Measurements from ENCODE around the gene U2AF2. TPM values are rescaled to one million over a fixed set of nuclear protein-coding genes. Genes with fewer than 3 reads are reported as not detected.

The U2AF2 gene
- total and polyA plus RNA-seq, 9 of the 15 experiments (the other 6 are each of a cell fraction or from before 2014, with no cell fraction given): 3.0 to 331 (median 157) TPM

GRCh38 chr19:55624109-55625003 lies 30.5 kb upstream of the U2AF2 start, which contains the start of gene ZNF784 (continued):
- TF ChIP-seq RB1 (IDR thresholded peaks at IDR 0.05; ENCODE audit: low read depth) (peak; percentile 44; the same call in 1 of the 2 replicates), NELFE (IDR thresholded peaks at IDR 0.05; ENCODE audit: insufficient read depth, insufficient read length) (no peak), KAT7 (CRISPR knock-in tag; IDR thresholded peaks at IDR 0.05; ENCODE audit: borderline replicate concordance) (0 out of 2 replicates have a peak, but pooled peaks have one; percentile 71), STAG1 (CRISPR knock-in tag; IDR thresholded peaks at IDR 0.05; ENCODE audit: borderline replicate concordance) (no peak), JUN (IDR thresholded peaks at IDR 0.05; ENCODE audit: borderline replicate concordance, low read depth, low read length) (peak; percentile 10; the same call in 1 of the 2 replicates), JUN (CRISPR knock-in tag; IDR thresholded peaks at IDR 0.05; ENCODE audit: borderline replicate concordance) (no peak), VEZF1 (CRISPR knock-in tag; IDR thresholded peaks at IDR 0.05) (peak; percentile 67), PML (IDR thresholded peaks at IDR 0.05; ENCODE audit: low read length) (0 out of 2 replicates have a peak, but pooled peaks have one; percentile 51), NCOA1 (IDR thresholded peaks at IDR 0.05; ENCODE audit: low read depth) (no peak), SRSF7 (optimal IDR thresholded peaks at IDR 0.05; ENCODE audit: low read depth, low read length) (no peak), ETS1 (conservative IDR thresholded peaks at IDR 0.05; ENCODE audit: control insufficient read depth, low read depth, low read length) (peak; percentile 60; the same call in 1 of the 2 replicates), CHD2 (IDR thresholded peaks at IDR 0.05; ENCODE audit: low read depth, low read length) (0 out of 2 replicates have a peak, but pooled peaks have one; percentile 35), NEUROD1 (IDR thresholded peaks at IDR 0.05; ENCODE audit: borderline replicate concordance, low read depth, low read length, partially characterized antibody) (peak; percentile 20), KLF1 (tag; IDR thresholded peaks at IDR 0.05) (peak; percentile 18; the same call in 1 of the 2 replicates), POLR2AphosphoS2 (IDR thresholded peaks at IDR 0.05; ENCODE audit: low read length) (0 out of 2 replicates have a peak, but pooled peaks have one; percentile 40), JUND (IDR thresholded peaks at IDR 0.05; ENCODE audit: borderline replicate concordance, low read depth, low read length) (peak; percentile 54; the same call in 1 of the 2 replicates), JUND (tag; IDR thresholded peaks at IDR 0.05; ENCODE audit: borderline replicate concordance, low read depth, low read length) (no peak), CXXC5 (CRISPR knock-in tag; IDR thresholded peaks at IDR 0.05) (peak; percentile 42), CREB1 (IDR thresholded peaks at IDR 0.05) (no peak), CREB1 (CRISPR knock-in tag; IDR thresholded peaks at IDR 0.05) (peak; percentile 46; the same call in 1 of the 2 replicates), ZEB2 (IDR thresholded peaks at IDR 0.05) (0 out of 2 replicates have a peak, but pooled peaks have one; percentile 59), MAFK (IDR thresholded peaks at IDR 0.05; ENCODE audit: low read length) (no peak), CCNT2 (IDR thresholded peaks at IDR 0.05; ENCODE audit: borderline replicate concordance, extremely low read depth, insufficient read length, low read depth, low read length) (peak; percentile 76)
- TF ChIP-seq, protein P1, sequence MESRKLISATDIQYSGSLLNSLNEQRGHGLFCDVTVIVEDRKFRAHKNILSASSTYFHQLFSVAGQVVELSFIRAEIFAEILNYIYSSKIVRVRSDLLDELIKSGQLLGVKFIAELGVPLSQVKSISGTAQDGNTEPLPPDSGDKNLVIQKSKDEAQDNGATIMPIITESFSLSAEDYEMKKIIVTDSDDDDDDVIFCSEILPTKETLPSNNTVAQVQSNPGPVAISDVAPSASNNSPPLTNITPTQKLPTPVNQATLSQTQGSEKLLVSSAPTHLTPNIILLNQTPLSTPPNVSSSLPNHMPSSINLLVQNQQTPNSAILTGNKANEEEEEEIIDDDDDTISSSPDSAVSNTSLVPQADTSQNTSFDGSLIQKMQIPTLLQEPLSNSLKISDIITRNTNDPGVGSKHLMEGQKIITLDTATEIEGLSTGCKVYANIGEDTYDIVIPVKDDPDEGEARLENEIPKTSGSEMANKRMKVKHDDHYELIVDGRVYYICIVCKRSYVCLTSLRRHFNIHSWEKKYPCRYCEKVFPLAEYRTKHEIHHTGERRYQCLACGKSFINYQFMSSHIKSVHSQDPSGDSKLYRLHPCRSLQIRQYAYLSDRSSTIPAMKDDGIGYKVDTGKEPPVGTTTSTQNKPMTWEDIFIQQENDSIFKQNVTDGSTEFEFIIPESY (CRISPR knock-in tag; IDR thresholded peaks at IDR 0.05): 0 out of 2 replicates have a peak, but pooled peaks have one; percentile 17

All from K562 (cell line).